Chondrocyte (in vitro differentiated cells): ENCODE results near the gene FUT7. TPM values are rescaled to one million over a fixed set of nuclear protein-coding genes. Genes with fewer than 3 reads are reported as not detected.

Source experiments
- DNase-seq: peaks from one replicate; pipeline ENCODE4 v3.0.0; 2021; ENCODE audit warnings: mixed read lengths, low spot score
- H3K27ac Mint-ChIP-seq: one replicate; pipeline ENCODE4 v1.8.0; 2021; ENCODE audit warnings: mild to moderate bottlenecking, moderate library complexity, mixed read lengths; ENCODE audit not compliant: unreplicated experiment
- H3K27me3 Mint-ChIP-seq: 2 replicates; pipeline ENCODE4 v1.8.0; 2021; ENCODE audit warnings: low read depth, mixed read lengths
- H3K36me3 Mint-ChIP-seq: 2 replicates; pipeline ENCODE4 v1.8.0; 2021; ENCODE audit warnings: low read depth, mixed read lengths
- H3K4me1 Mint-ChIP-seq: 2 replicates; pipeline ENCODE4 v1.8.0; 2021; ENCODE audit warnings: low read depth, mild to moderate bottlenecking, mixed read lengths
- H3K4me3 Mint-ChIP-seq: one replicate; pipeline ENCODE4 v1.8.0; 2021; ENCODE audit warnings: mild to moderate bottlenecking, moderate library complexity, mixed read lengths; ENCODE audit not compliant: unreplicated experiment
- H3K9me3 Mint-ChIP-seq: 2 replicates; pipeline ENCODE4 v1.8.0; 2021; ENCODE audit warnings: low read depth, mixed read lengths
- CTCF ChIP-seq: fragments of 200-600 bp; sonication (generic); IDR thresholded peaks from 2 replicates; pipeline ENCODE4 v1.5.0; 2021; ENCODE audit warnings: antibody characterized with exemption, mild to moderate bottlenecking, moderate library complexity
- total RNA-seq: library from RNA; stranded (reverse); gene quantifications from 3 replicates; pipeline ENCODE4 v1.2.1, GENCODE V29; 2021

Gene FUT7
- total RNA-seq, 1 donor from 2014 or later = not detected

GRCh38 chr9:137020771-137021567 lies 10.9 kb downstream of the FUT7 start:
- no peak overlapping the region for H3K4me3 Mint-ChIP-seq
- no peak overlapping the region for H3K27ac Mint-ChIP-seq
- no peak for TF ChIP-seq CTCF

GRCh38 chr9:137019891-137020683 lies 11.8 kb downstream of the FUT7 start:
- Mint-ChIP-seq H3K9me3 (no peaks in the 10 kb centered on the region), H3K4me3 (no peak overlapping the region), H3K4me1 (no peaks in the 10 kb centered on the region), H3K27ac (no peak overlapping the region), H3K27me3 (no peaks in the 10 kb centered on the region), H3K36me3 (peaks cover 9% of the 10 kb centered on the region)
- no peak for DNase-seq
- no peak for TF ChIP-seq CTCF

More at GRCh38 chr9:137020771-137021567, 10.9 kb downstream of the FUT7 start:
- no peak for DNase-seq
- Mint-ChIP-seq H3K4me1 (no peaks in the 10 kb centered on the region), H3K9me3 (no peaks in the 10 kb centered on the region), H3K36me3 (peaks cover 9% of the 10 kb centered on the region), H3K27me3 (no peaks in the 10 kb centered on the region)

- no peak for DNase-seq
Measured at GRCh38 chr9:137018761-137019559, 12.9 kb downstream of the FUT7 start.

GRCh38 chr9:137017791-137018497 lies 13.9 kb downstream of the FUT7 start:
- DNase-seq = no peak
- H3K27ac Mint-ChIP-seq = no peak overlapping the region
- peaks cover 9% of the 10 kb centered on the region for H3K36me3 Mint-ChIP-seq
- H3K9me3 Mint-ChIP-seq = no peaks in the 10 kb centered on the region
- H3K4me1 Mint-ChIP-seq = no peaks in the 10 kb centered on the region
- H3K27me3 Mint-ChIP-seq = no peaks in the 10 kb centered on the region
- TF ChIP-seq CTCF = no peak
- no peak overlapping the region for H3K4me3 Mint-ChIP-seq

More at GRCh38 chr9:137018761-137019559, 12.9 kb downstream of the FUT7 start:
- Mint-ChIP-seq H3K27ac (no peak overlapping the region), H3K4me3 (no peak overlapping the region), H3K4me1 (no peaks in the 10 kb centered on the region), H3K9me3 (no peaks in the 10 kb centered on the region), H3K27me3 (no peaks in the 10 kb centered on the region), H3K36me3 (peaks cover 9% of the 10 kb centered on the region)
- TF ChIP-seq CTCF = no peak
